Activated CD8-positive, alpha-beta T cell treated with anti-CD3 and anti-CD28 coated beads for 36 hours (primary cell): ENCODE results near the gene DNAL1. TPM values are rescaled to one million over a fixed set of nuclear protein-coding genes. Genes with fewer than 3 reads are reported as not detected.
A peak's percentile ranks its signal among the peaks of the same experiment; 100 is the strongest.

Source experiments
- ATAC-seq: fragments of 200-7000 bp; cut with Tn5 transposase; one replicate; pipeline ENCODE4 v1.10.0; 2021; ENCODE audit warnings: mild to moderate bottlenecking, moderate library complexity
- CTCF ChIA-PET: fragments of 350-600 bp; sonication (Branson Sonifier 250); formaldehyde crosslinking; loops from one replicate; lab custom pipeline; 2021; ENCODE audit warnings: antibody characterized with exemption; lab: Charles Lee
- POLR2A ChIA-PET: fragments of 350-600 bp; sonication (Branson Sonifier 250); formaldehyde crosslinking; loops from one replicate; lab custom pipeline; 2021; ENCODE audit warnings: antibody characterized with exemption; lab: Charles Lee
- DNase-seq: peaks from one replicate; pipeline ENCODE4 v3.0.0-alpha.2; 2020
- H3K27ac Mint-ChIP-seq: one replicate; pipeline ENCODE4 v1.8.0; 2021; ENCODE audit warnings: mild to moderate bottlenecking, mixed read lengths
- H3K27me3 Mint-ChIP-seq: one replicate; pipeline ENCODE4 v1.8.0; 2021; ENCODE audit warnings: mixed read lengths
- H3K36me3 Mint-ChIP-seq: one replicate; pipeline ENCODE4 v1.8.0; 2021; ENCODE audit warnings: low read depth, mixed read lengths
- H3K4me1 Mint-ChIP-seq: one replicate; pipeline ENCODE4 v1.8.0; 2021; ENCODE audit warnings: low read depth, mixed read lengths
- H3K4me3 Mint-ChIP-seq: one replicate; pipeline ENCODE4 v1.8.0; 2021; ENCODE audit warnings: mild to moderate bottlenecking, moderate library complexity, mixed read lengths
- H3K9me3 Mint-ChIP-seq: one replicate; pipeline ENCODE4 v1.8.0; 2021; ENCODE audit warnings: mixed read lengths
- CTCF ChIP-seq: fragments of 200-600 bp; IDR thresholded peaks from one replicate; pipeline ENCODE4 v1.8.0; 2022; ENCODE audit warnings: antibody characterized with exemption, mild to moderate bottlenecking
- intact Hi-C: fragments of 100-400 bp; cut with micrococcal nuclease; formaldehyde crosslinking; loops from one replicate; pipeline ENCODE4 v1.10.0; 2022
- total RNA-seq, 2 experiments: library from RNA; stranded (reverse); gene quantifications; one replicate each; pipeline ENCODE4 v1.2.3, GENCODE V29; 2021

Gene DNAL1
- total RNA-seq, 2 experiments from 2014 or later = 4.8 to 5.9 TPM

DNA sequence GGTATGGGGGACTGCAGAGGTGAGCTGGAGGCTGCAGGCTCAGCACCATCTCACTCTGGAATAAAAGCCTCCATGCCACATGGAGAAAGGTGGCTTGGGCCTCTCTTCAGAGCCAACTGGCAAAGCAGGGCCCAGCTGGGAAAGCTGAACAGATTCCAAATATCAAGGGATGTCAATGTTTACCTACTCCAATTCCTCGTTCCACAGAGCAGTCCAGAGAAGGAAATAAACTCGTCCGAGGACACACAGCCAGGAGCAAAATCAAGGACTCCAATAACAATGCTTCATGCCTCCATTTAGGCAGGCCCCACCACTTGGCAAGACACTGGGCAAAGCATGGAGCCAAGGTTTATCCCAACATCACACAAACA is 105.7 kb downstream of the DNAL1 start:
- no peaks in the 10 kb centered on the region for H3K9me3 Mint-ChIP-seq
- H3K4me3 Mint-ChIP-seq = no peak overlapping the region
- intact Hi-C loops = no loop called here
- H3K4me1 Mint-ChIP-seq = peaks cover 98% of the 10 kb centered on the region
- no peak for TF ChIP-seq CTCF
- DNase-seq (no peak), ATAC-seq (no peak)
- no peaks in the 10 kb centered on the region for H3K27me3 Mint-ChIP-seq
- peak overlapping the region; percentile 97 for H3K27ac Mint-ChIP-seq
- ChIA-PET CTCF (interaction anchor here (1.3 to 13.2 kb wide), 4 partner anchors 7 to 27 kb away, joined by 4 to 143 read pairs (median 65); no protein-coding TSS in a partner anchor), POLR2A (interaction anchor here (1.0 to 14.8 kb wide), 6 partner anchors 8 to 38 kb away, joined by 3 to 512 read pairs (median 6); a partner anchor contains a TSS)
- peaks cover 30% of the 10 kb centered on the region for H3K36me3 Mint-ChIP-seq

DNA sequence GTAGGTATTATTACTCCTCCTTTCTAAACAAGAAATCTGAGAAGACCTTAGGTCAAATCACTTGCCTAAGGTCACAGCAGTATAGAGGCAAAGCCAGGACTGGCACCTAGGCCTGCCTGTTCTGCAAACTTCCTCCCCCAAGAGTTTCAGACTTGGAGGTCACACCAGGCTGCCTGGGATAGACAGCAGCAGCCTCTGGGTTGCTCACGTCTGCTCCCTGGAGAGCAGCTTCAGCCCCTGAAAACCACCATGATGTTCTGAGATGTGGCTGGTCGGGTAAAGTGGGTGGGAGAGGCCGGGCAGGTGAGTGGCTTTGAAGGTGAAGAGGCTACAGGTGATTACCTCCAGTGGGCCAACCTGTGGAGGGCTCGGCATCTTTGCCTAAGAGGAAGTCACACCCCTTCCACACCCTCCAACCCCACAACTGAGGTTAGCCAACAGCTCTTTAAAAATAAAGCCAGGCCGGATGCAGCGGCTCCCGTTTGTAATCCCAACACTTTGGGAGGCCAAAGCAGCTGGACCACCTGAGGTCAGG is 106.4 kb downstream of the DNAL1 start:
- ATAC-seq (no peak), DNase-seq (no peak)
- Mint-ChIP-seq H3K9me3 (no peaks in the 10 kb centered on the region), H3K36me3 (peaks cover 36% of the 10 kb centered on the region), H3K4me3 (no peak overlapping the region), H3K4me1 (peaks cover 98% of the 10 kb centered on the region), H3K27me3 (no peaks in the 10 kb centered on the region), H3K27ac (peak overlapping the region; percentile 97)
- TF ChIP-seq CTCF = no peak
- ChIA-PET POLR2A (interaction anchor here (1.0 to 14.8 kb wide), 5 partner anchors 8 to 93 kb away, joined by 3 to 512 read pairs (median 4); a partner anchor contains a TSS), CTCF (interaction anchor here (1.2 to 13.2 kb wide), 6 partner anchors 8 to 135 kb away, joined by 3 to 143 read pairs (median 44); partner anchors contain the start of gene ZNF410)
- intact Hi-C loops = no loop called here

GRCh38 chr14:73752297-73752992 is 107.7 kb downstream of the DNAL1 start:
- intact Hi-C loops = no loop called here
- ATAC-seq = peak; percentile 10

More at GRCh38 chr14:73752297-73752992, 107.7 kb downstream of the DNAL1 start:
- Mint-ChIP-seq H3K9me3 (no peaks in the 10 kb centered on the region), H3K4me3 (peak overlapping the region; percentile 89), H3K27me3 (no peaks in the 10 kb centered on the region), H3K4me1 (peaks cover 96% of the 10 kb centered on the region), H3K27ac (peak overlapping the region; percentile 97), H3K36me3 (peaks cover 46% of the 10 kb centered on the region)
- ChIA-PET CTCF (interaction anchor here (1.2 to 13.2 kb wide), 9 partner anchors 7 to 134 kb away, joined by 3 to 143 read pairs (median 19); partner anchors contain the start of gene ZNF410), POLR2A (interaction anchor here (1.1 to 14.8 kb wide), 6 partner anchors 10 to 45 kb away, joined by 4 to 512 read pairs (median 15); partner anchors contain the start of gene PNMA1)
- peak; percentile 50 for TF ChIP-seq CTCF
- DNase-seq = peak; percentile 58

Other genes starting within 250 kb of the DNAL1 start
- gene NUMB, start 186.4 kb upstream of the DNAL1 start, total RNA-seq = 10 to 100 TPM; 31.8 to 33.0 TPM
- gene RIOX1, start 154.1 kb upstream of the DNAL1 start, total RNA-seq = 10 to 100 TPM; 14.2 to 15.2 TPM
- 1 to 10 TPM; 1.2 to 1.3 TPM for gene ACOT1, start 107.8 kb upstream of the DNAL1 start, total RNA-seq
- not detected for gene HEATR4, start 86.0 kb upstream of the DNAL1 start, total RNA-seq
- gene ACOT2, start 75.8 kb upstream of the DNAL1 start, total RNA-seq = 1 to 10 TPM; 4.9 to 6.3 TPM
- gene ACOT4, start 53.1 kb upstream of the DNAL1 start, total RNA-seq = 1 to 10 TPM; 1.8 to 2.2 TPM
- gene ACOT6, start 32.5 kb upstream of the DNAL1 start, total RNA-seq = not detected
- 10 to 100 TPM; 22.9 to 24.1 TPM for gene PNMA1, start 69.4 kb downstream of the DNAL1 start, total RNA-seq
- gene PTGR2, start 206.8 kb downstream of the DNAL1 start, total RNA-seq = 10 to 100 TPM; 10.6 to 11.0 TPM
- gene ZNF410, start 241.9 kb downstream of the DNAL1 start, total RNA-seq = 10 to 100 TPM; 54.9 to 56.1 TPM